ENCODE measurements around the gene MDM4.

GRCh38 chr1:204567071-204567470 is 50.9 kb downstream of the MDM4 start:
- TF ChIP-seq CTCF (IDR thresholded peaks at IDR 0.05): no peak
- TF ChIP-seq POLR2A (IDR thresholded peaks at IDR 0.05): no peak
